ENCODE data around the gene SLX4IP. TPM values are rescaled to one million over a fixed set of nuclear protein-coding genes. Genes with fewer than 3 reads are reported as not detected.

The SLX4IP gene
- total and polyA plus RNA-seq, 2 of the 13 experiments (the other 11 are each of a cell fraction or from before 2014, with no cell fraction given) = 3.6 to 7.3 TPM

DNA sequence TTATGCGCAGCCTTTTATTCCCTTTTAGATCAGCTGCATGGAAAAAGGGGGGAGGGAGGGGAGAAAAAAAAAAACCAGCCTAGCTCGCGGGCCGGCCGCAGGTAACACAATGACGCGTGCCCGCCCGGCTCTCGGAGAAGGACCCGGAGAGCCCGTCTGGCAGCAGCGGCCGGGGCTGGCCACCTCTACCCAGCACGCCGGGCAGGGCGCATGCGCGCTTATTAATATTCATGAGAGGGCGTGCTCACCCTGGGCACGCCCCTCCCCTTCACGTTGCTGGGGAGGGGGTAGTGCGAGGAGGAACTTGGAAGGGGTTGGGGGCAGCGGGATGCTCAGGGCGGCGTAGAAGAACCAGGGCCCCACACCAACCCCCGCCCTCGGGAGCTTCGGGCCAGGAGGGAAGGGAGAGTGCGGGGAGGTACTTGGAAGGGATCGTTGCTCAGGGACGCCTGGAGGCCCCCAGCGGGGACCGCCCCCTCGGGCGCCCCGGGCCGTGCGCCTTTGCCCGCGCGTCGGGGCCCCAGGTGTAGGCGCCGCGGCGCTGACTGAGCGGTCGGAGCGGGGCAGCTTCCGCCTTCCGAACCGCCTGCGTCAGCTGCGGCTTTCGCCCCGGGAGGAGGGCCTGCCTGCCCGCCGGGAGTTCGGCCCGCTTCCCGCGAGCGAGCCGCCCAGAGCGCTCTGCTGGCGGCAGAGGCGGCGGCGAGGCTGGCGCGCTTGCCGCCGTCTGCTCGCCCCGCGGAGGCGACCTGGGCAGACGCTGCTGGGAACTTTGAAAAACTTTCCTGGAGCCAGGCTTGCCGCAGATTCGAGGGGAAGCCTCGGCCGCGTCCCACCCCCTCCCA lies 239.0 kb downstream of the SLX4IP start, which contains the start of gene JAG1 (continued):
- TF ChIP-seq, protein P1, sequence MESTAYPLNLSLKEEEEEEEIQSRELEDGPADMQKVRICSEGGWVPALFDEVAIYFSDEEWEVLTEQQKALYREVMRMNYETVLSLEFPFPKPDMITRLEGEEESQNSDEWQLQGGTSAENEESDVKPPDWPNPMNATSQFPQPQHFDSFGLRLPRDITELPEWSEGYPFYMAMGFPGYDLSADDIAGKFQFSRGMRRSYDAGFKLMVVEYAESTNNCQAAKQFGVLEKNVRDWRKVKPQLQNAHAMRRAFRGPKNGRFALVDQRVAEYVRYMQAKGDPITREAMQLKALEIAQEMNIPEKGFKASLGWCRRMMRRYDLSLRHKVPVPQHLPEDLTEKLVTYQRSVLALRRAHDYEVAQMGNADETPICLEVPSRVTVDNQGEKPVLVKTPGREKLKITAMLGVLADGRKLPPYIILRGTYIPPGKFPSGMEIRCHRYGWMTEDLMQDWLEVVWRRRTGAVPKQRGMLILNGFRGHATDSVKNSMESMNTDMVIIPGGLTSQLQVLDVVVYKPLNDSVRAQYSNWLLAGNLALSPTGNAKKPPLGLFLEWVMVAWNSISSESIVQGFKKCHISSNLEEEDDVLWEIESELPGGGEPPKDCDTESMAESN (CRISPR knock-in tag; conservative IDR thresholded peaks at IDR 0.05) = peak; percentile 66; the same call in 1 of the 2 replicates
- TF ChIP-seq NFYC (CRISPR knock-in tag; IDR thresholded peaks at IDR 0.05) (no peak), MEIS1 (CRISPR knock-in tag; IDR thresholded peaks at IDR 0.05; ENCODE audit: borderline replicate concordance) (no peak), SMARCC2 (IDR thresholded peaks at IDR 0.05) (no peak), ZBTB7B (CRISPR knock-in tag; IDR thresholded peaks at IDR 0.05) (no peak), ZNF615 (CRISPR knock-in tag; IDR thresholded peaks at IDR 0.05; ENCODE audit: borderline replicate concordance) (no peak), ZNF296 (CRISPR knock-in tag; conservative IDR thresholded peaks at IDR 0.05) (no peak; the same call in 1 of the 2 replicates), RFX1 (IDR thresholded peaks at IDR 0.05) (no peak), EED (CRISPR knock-in tag; IDR thresholded peaks at IDR 0.05) (no peak; the same call in none of the 2 replicates), RNF2 (conservative IDR thresholded peaks at IDR 0.05; ENCODE audit: low read depth) (no peak; the same call in none of the 2 replicates), ZNF101 (CRISPR knock-in tag; IDR thresholded peaks at IDR 0.05; ENCODE audit: borderline replicate concordance, low read depth) (no peak), HOXA5 (CRISPR knock-in tag; IDR thresholded peaks at IDR 0.05) (peak; percentile 95; the same call in 1 of the 2 replicates), NONO (IDR thresholded peaks at IDR 0.05) (no peak), NONO (CRISPR knock-in tag; conservative IDR thresholded peaks at IDR 0.05) (peak; percentile 42; the same call in 1 of the 2 replicates), ZFYVE20 (CRISPR knock-in tag; IDR thresholded peaks at IDR 0.05; ENCODE audit: borderline replicate concordance, low read depth) (0 out of 2 replicates have a peak, but pooled peaks have one; percentile 86), ZNF17 (CRISPR knock-in tag; IDR thresholded peaks at IDR 0.05) (0 out of 2 replicates have a peak, but pooled peaks have one; percentile 54), ZNF572 (CRISPR knock-in tag; IDR thresholded peaks at IDR 0.05) (no peak), ZNF761 (CRISPR knock-in tag; conservative IDR thresholded peaks at IDR 0.05) (peak; percentile 75; the same call in 1 of the 2 replicates), SP140L (CRISPR knock-in tag; IDR thresholded peaks at IDR 0.05; ENCODE audit: borderline replicate concordance) (peak; percentile 33; the same call in 1 of the 2 replicates), ZMYM2 (CRISPR knock-in tag; IDR thresholded peaks at IDR 0.05) (0 out of 2 replicates have a peak, but pooled peaks have one; percentile 36), ZNF883 (CRISPR knock-in tag; IDR thresholded peaks at IDR 0.05; ENCODE audit: not compliant biosample characterization) (peak; percentile 19), NCOA1 (CRISPR knock-in tag; IDR thresholded peaks at IDR 0.05) (no peak), ZNF430 (CRISPR knock-in tag; IDR thresholded peaks at IDR 0.05) (peak; percentile 35)
- TF ChIP-seq, protein P2, sequence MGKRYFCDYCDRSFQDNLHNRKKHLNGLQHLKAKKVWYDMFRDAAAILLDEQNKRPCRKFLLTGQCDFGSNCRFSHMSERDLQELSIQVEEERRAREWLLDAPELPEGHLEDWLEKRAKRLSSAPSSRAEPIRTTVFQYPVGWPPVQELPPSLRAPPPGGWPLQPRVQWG (CRISPR knock-in tag; IDR thresholded peaks at IDR 0.05; ENCODE audit: borderline replicate concordance, low read depth) = no peak
- TF ChIP-seq, protein P3, sequence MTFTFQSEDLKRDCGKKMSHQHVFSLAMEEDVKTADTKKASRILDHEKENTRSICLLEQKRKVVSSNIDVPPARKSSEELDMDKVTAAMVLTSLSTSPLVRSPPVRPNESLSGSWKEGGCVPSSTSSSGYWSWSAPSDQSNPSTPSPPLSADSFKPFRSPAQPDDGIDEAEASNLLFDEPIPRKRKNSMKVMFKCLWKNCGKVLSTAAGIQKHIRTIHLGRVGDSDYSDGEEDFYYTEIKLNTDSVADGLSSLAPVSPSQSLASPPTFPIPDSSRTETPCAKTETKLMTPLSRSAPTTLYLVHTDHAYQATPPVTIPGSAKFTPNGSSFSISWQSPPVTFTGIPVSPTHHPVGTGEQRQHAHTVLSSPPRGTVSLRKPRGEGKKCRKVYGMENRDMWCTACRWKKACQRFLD (CRISPR knock-in tag; IDR thresholded peaks at IDR 0.05; ENCODE audit: borderline replicate concordance) = no peak
- TF ChIP-seq, protein P4, sequence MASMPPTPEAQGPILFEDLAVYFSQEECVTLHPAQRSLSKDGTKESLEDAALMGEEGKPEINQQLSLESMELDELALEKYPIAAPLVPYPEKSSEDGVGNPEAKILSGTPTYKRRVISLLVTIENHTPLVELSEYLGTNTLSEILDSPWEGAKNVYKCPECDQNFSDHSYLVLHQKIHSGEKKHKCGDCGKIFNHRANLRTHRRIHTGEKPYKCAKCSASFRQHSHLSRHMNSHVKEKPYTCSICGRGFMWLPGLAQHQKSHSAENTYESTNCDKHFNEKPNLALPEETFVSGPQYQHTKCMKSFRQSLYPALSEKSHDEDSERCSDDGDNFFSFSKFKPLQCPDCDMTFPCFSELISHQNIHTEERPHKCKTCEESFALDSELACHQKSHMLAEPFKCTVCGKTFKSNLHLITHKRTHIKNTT (CRISPR knock-in tag; IDR thresholded peaks at IDR 0.05) = no peak
